AG09309 (cell line): ENCODE results near the gene CTAGE1.

Experiments used
- DNase-seq: peaks from one replicate; pipeline ENCODE4 v3.0.0-alpha.2; 2010; ENCODE audit warnings: low read depth
- H3K4me3 ChIP-seq: 2 replicates; pipeline ENCODE4 v1.5.1; 2011; ENCODE audit warnings: mild to moderate bottlenecking, low read depth, low read length, moderate library complexity; ENCODE audit not compliant: control insufficient read depth
- TF ChIP-seq, protein P1 (sequence below): IDR thresholded peaks from 2 replicates; pipeline ENCODE4 v1.5.1; 2011; ENCODE audit warnings: mild to moderate bottlenecking, low read depth, low read length, inconsistent platforms; ENCODE audit not compliant: insufficient read depth, control insufficient read depth; ENCODE audit errors: missing control alignments

CTAGE1 gene

DNA sequence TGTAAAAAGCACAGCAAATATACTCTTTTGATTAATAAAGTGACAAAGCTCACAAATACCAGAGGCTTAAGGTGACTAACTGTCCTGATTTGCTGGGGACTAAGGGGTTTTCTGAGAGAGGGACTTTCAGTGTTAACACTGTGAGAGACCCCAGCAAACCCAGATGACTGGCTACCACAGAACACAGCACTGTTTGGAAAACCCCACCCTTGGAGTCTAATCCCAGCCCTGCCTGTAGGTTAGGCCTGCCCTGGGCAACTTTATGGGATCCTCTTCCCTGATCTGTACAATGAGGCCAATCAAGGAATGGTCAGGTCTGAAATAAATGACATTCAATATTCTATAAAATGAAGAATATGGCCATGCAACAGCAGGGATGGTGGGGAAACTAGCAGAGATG, 30.5 kb upstream of the CTAGE1 start:
- TF ChIP-seq, protein P1, sequence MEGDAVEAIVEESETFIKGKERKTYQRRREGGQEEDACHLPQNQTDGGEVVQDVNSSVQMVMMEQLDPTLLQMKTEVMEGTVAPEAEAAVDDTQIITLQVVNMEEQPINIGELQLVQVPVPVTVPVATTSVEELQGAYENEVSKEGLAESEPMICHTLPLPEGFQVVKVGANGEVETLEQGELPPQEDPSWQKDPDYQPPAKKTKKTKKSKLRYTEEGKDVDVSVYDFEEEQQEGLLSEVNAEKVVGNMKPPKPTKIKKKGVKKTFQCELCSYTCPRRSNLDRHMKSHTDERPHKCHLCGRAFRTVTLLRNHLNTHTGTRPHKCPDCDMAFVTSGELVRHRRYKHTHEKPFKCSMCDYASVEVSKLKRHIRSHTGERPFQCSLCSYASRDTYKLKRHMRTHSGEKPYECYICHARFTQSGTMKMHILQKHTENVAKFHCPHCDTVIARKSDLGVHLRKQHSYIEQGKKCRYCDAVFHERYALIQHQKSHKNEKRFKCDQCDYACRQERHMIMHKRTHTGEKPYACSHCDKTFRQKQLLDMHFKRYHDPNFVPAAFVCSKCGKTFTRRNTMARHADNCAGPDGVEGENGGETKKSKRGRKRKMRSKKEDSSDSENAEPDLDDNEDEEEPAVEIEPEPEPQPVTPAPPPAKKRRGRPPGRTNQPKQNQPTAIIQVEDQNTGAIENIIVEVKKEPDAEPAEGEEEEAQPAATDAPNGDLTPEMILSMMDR: no peak
- DNase-seq: no peak
- H3K4me3 ChIP-seq: no peak overlapping the region

DNA sequence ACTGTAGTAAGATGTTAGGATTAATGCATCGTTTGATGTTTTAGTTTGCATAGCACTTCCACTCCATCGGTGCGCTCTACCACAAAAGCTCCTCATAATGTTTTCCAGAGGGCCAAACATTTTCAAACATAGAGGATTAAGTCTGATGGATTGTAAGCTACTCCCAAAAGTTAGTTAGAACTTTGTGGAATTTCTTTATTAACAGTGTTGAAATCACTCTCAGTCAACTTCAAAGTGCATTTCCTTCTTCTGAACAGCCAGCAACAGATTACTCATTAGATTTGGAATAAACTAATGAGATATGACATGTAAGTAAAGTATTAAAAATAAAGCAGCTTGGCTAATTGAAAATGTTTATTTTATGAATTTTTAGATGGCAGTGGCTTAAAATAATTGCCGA, 30.1 kb upstream of the CTAGE1 start:
- no peak for DNase-seq
- TF ChIP-seq, protein P1: no peak
- no peak overlapping the region for H3K4me3 ChIP-seq

DNA sequence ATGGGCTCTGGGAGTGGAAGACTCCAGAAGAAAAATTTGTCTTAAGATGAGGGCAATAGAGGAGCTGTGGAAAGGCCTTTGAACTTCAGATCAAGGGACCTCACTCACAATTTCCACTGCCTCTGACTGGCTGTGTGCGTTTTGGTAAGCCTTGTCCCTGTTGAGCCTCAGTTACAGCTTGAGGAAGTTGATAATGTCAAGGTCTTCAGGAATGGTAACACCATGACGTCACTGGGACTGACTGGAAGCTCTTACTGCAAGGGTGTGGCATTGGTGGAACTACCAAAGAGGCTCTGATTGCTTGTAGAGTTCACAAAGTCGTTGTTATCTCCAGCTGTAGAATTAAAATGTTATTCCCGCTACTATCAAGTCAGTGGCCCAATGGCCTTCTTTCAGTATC, 29.2 kb upstream of the CTAGE1 start:
- TF ChIP-seq, protein P1: no peak

DNA sequence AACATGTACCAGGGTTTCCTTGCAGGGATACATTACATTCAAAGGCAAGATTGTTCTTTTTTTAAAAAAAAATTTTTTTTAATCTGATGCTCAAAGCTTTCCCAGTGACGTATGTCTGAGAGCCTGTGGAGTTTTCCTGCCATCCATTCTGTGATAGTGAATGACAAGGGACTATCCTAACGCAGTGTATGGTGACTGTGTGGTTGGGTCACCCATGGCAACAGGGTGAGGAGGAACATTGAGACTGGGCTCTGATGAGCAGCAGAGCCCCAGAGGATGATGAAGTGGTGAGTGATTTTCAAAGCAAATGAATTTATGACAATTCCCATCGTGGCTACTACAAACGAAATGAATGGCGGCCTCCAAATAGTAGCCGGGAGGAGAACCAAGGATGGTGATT, 28.6 kb upstream of the CTAGE1 start:
- DNase-seq: no peak
- TF ChIP-seq, protein P1: no peak
- H3K4me3 ChIP-seq: no peak overlapping the region

More for the DNA sequence above, 29.2 kb upstream of the CTAGE1 start:
- no peak for DNase-seq
- no peak overlapping the region for H3K4me3 ChIP-seq

DNA sequence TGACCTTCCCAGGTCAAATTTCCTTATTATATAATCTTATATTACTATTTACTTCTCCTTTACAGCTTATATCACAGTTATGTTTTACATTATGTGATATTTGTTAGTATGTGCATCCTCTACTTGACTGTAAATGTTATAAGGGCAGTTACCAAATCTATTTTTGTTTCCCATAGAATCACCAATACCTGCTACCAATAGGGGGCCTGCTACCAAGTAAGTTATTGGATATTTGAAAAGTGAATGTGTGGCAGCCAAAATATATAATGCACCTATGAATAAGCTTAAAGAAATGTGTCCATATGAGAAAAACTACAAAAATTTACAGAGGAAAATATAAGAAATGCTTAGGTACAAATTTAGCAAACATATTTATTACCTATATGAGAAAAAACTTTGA, 23.9 kb upstream of the CTAGE1 start:
- TF ChIP-seq, protein P1: no peak
- no peak for DNase-seq
- no peak overlapping the region for H3K4me3 ChIP-seq

DNA sequence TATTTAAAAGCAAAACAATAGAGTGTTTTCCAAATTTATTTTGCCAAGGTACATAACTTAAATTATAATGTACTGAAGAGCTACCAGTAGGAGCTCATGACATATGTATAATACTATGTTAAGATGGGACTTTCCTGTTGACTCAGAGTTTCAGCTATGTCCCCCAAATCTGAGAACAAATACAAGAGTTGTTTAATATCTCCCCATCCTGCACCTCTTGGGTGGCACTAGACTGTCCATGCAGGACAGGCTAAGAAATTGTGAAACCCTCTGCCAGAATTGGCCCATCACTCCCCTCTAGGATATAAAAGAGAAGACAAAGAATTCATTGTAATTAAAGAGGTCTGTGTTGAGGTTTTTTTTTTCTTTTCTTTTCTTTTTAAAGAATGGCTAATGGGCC, 21.7 kb upstream of the CTAGE1 start:
- H3K4me3 ChIP-seq: no peak overlapping the region
- no peak for DNase-seq
- TF ChIP-seq, protein P1: no peak

DNA sequence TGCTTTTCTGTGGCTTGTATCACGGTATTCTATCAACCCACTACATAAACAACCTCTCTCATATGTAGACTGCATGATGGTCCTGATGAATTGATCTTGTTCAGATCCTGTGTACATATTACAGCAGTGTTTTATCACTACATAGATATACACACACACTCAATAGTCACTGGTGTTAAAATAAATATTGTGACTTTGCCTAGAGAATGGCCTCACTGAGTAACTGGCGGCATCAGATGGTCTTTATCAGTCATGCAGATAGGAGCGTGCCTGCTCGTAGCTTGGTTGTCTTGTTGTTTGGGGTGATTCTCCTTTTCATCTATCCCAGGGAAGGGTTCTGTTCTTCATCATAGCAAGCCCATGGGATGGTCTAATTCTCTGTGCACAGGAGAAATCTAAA, 18.4 kb upstream of the CTAGE1 start:
- TF ChIP-seq, protein P1: no peak
- DNase-seq: no peak
- no peak overlapping the region for H3K4me3 ChIP-seq
